Measurements from ENCODE around the gene DPYSL3. TPM values are rescaled to one million over a fixed set of nuclear protein-coding genes. Genes with fewer than 3 reads are reported as not detected.

DPYSL3 gene
- total RNA-seq, 1 donor from 2014 or later = 56.0 TPM

DNA sequence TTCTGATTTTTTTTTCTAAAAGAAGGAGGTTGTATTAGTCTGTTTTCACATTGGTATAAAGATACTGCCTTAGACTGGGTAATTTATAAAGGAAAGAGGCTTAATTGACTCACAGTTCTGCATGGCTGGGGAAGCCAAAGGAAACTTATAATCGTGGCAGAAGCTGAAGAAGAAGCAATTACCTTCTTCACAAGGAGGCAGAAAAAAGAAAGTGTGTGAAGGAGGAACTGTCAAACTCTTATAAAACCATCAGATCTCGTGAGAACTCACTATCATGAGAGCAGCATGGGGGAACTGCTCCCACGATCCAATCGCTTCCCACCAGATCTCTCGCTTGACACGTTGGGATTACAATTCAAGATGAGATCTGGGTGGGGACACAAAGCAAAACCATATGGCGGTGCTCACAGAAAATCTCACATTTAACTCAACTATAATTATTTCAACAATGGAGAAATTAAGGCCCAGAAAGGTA lies 27.1 kb downstream of the DPYSL3 start:
- H3K36me3 Mint-ChIP-seq (ENCODE audit: insufficient read depth) = no peaks in the 10 kb centered on the region
- no peaks in the 10 kb centered on the region for H3K27me3 Mint-ChIP-seq
- H3K4me3 Mint-ChIP-seq (ENCODE audit: low read depth) = no peak overlapping the region
- H3K27ac Mint-ChIP-seq = no peak overlapping the region
- no peak for DNase-seq (ENCODE audit: low spot score, unreplicated experiment)
- TF ChIP-seq CTCF (IDR thresholded peaks at IDR 0.05; ENCODE audit: unreplicated experiment) = no peak
- no peaks in the 10 kb centered on the region for H3K9me3 Mint-ChIP-seq (ENCODE audit: low read depth)
- H3K4me1 Mint-ChIP-seq (ENCODE audit: low read depth) = no peaks in the 10 kb centered on the region

GRCh38 chr5:147481874-147482705 lies 27.8 kb downstream of the DPYSL3 start:
- Mint-ChIP-seq H3K4me1 (ENCODE audit: low read depth) (no peaks in the 10 kb centered on the region), H3K36me3 (ENCODE audit: insufficient read depth) (no peaks in the 10 kb centered on the region)
- TF ChIP-seq CTCF (IDR thresholded peaks at IDR 0.05; ENCODE audit: unreplicated experiment) = no peak

GRCh38 chr5:147481376-147481775 lies 28.5 kb downstream of the DPYSL3 start:
- no peaks in the 10 kb centered on the region for H3K9me3 Mint-ChIP-seq (ENCODE audit: low read depth)
- no peaks in the 10 kb centered on the region for H3K36me3 Mint-ChIP-seq (ENCODE audit: insufficient read depth)
- no peak overlapping the region for H3K4me3 Mint-ChIP-seq (ENCODE audit: low read depth)
- H3K4me1 Mint-ChIP-seq (ENCODE audit: low read depth) = no peaks in the 10 kb centered on the region
- no peak for TF ChIP-seq CTCF (IDR thresholded peaks at IDR 0.05; ENCODE audit: unreplicated experiment)
- DNase-seq (ENCODE audit: low spot score, unreplicated experiment) = no peak
- no peaks in the 10 kb centered on the region for H3K27me3 Mint-ChIP-seq
- H3K27ac Mint-ChIP-seq = no peak overlapping the region

More at GRCh38 chr5:147481874-147482705, 27.8 kb downstream of the DPYSL3 start:
- DNase-seq (ENCODE audit: low spot score, unreplicated experiment) = no peak
- H3K9me3 Mint-ChIP-seq (ENCODE audit: low read depth) = no peaks in the 10 kb centered on the region
- H3K27ac Mint-ChIP-seq = no peak overlapping the region
- H3K27me3 Mint-ChIP-seq = no peaks in the 10 kb centered on the region
- H3K4me3 Mint-ChIP-seq (ENCODE audit: low read depth) = no peak overlapping the region

GRCh38 chr5:147479949-147480348 lies 29.9 kb downstream of the DPYSL3 start:
- Mint-ChIP-seq H3K36me3 (ENCODE audit: insufficient read depth) (no peaks in the 10 kb centered on the region), H3K4me3 (ENCODE audit: low read depth) (no peak overlapping the region), H3K27ac (no peak overlapping the region), H3K27me3 (no peaks in the 10 kb centered on the region), H3K9me3 (ENCODE audit: low read depth) (no peaks in the 10 kb centered on the region), H3K4me1 (ENCODE audit: low read depth) (no peaks in the 10 kb centered on the region)
- no peak for TF ChIP-seq CTCF (IDR thresholded peaks at IDR 0.05; ENCODE audit: unreplicated experiment)
- no peak for DNase-seq (ENCODE audit: low spot score, unreplicated experiment)

DNA sequence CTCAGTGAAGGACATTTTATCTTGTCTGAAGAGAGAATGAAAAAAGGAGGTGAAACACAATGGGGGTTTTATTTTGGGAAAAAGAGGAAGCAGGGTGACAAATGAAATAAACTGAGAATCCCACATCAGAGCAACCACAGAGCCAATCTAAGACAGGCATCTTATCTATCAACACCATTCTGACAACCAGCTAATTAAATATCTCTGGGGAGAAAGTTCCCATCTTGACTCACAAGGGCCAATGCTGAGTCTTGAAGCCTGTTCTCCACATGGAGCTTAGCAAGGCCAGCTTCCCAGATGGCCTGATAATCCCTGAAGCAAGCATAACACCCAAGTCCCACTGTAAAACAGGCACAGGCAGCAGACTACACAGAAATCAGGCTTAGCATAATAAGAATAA lies 30.4 kb downstream of the DPYSL3 start:
- Mint-ChIP-seq H3K9me3 (ENCODE audit: low read depth) (no peaks in the 10 kb centered on the region), H3K27me3 (no peaks in the 10 kb centered on the region), H3K36me3 (ENCODE audit: insufficient read depth) (no peaks in the 10 kb centered on the region), H3K27ac (no peak overlapping the region), H3K4me1 (ENCODE audit: low read depth) (no peaks in the 10 kb centered on the region), H3K4me3 (ENCODE audit: low read depth) (no peak overlapping the region)
- no peak for DNase-seq (ENCODE audit: low spot score, unreplicated experiment)
- TF ChIP-seq CTCF (IDR thresholded peaks at IDR 0.05; ENCODE audit: unreplicated experiment) = no peak
